KMS-11 (cell line): ENCODE data around the gene CDH20.
"Not testable (repeated sequence)": the region's sequence is repeated elsewhere in the genome, so short reads cannot be mapped to it uniquely, and the experiment has no call there.

Source experiments
- H2AFZ ChIP-seq: fragments of 200-600 bp; sonication (generic); 2 replicates; pipeline ENCODE4 v1.6.1; 2016; ENCODE audit warnings: antibody characterized with exemption, mixed run types, low read depth
- H3K27ac ChIP-seq: fragments of 200-600 bp; sonication (generic); 2 replicates; pipeline ENCODE4 v1.6.1; 2016; ENCODE audit warnings: mild to moderate bottlenecking, mixed run types
- H3K27me3 ChIP-seq: fragments of 200-600 bp; sonication (generic); 2 replicates; pipeline ENCODE4 v1.6.1; 2017; ENCODE audit warnings: mild to moderate bottlenecking, low read depth, mixed run types, moderate library complexity; ENCODE audit not compliant: insufficient read depth
- H3K36me3 ChIP-seq: fragments of 200-600 bp; sonication (generic); 2 replicates; pipeline ENCODE4 v1.6.1; 2017; ENCODE audit warnings: mild to moderate bottlenecking, mixed run types; ENCODE audit not compliant: insufficient read depth
- H3K4me1 ChIP-seq: fragments of 200-600 bp; sonication (generic); 2 replicates; pipeline ENCODE4 v1.6.1; 2016; ENCODE audit warnings: mild to moderate bottlenecking, low read depth, mixed run types; ENCODE audit not compliant: poor library complexity, severe bottlenecking
- H3K4me2 ChIP-seq: fragments of 200-600 bp; sonication (generic); 2 replicates; pipeline ENCODE4 v1.7.0; 2016; ENCODE audit warnings: mild to moderate bottlenecking, mixed run types
- H3K4me3 ChIP-seq: fragments of 200-600 bp; sonication (generic); IDR thresholded peaks from 2 replicates; pipeline ENCODE4 v1.6.1; 2017; ENCODE audit warnings: low read depth, low read length, mixed read lengths; ENCODE audit not compliant: insufficient read depth
- H3K79me2 ChIP-seq: fragments of 200-600 bp; sonication (generic); 2 replicates; pipeline ENCODE4 v1.6.1; 2016; ENCODE audit warnings: low read depth, mixed run types; ENCODE audit not compliant: insufficient read depth
- H3K9ac ChIP-seq: fragments of 200-600 bp; sonication (generic); 2 replicates; pipeline ENCODE4 v1.6.1; 2016; ENCODE audit warnings: mild to moderate bottlenecking, mixed run types
- H4K20me1 ChIP-seq: fragments of 200-600 bp; sonication (generic); 2 replicates; pipeline ENCODE4 v1.6.1; 2016; ENCODE audit warnings: mild to moderate bottlenecking, mixed run types; ENCODE audit not compliant: insufficient read depth
- CTCF ChIP-seq: fragments of 200-600 bp; sonication (generic); conservative IDR thresholded peaks from 2 replicates; pipeline ENCODE4 v1.6.1; 2017; ENCODE audit warnings: low read depth, mild to moderate bottlenecking, antibody characterized with exemption, low read length, moderate library complexity, mixed read lengths

Gene CDH20

GRCh38 chr18:61360404-61361383 lies 27.5 kb downstream of the CDH20 start:
- H3K79me2 ChIP-seq: no peaks in the 10 kb centered on the region
- H3K27ac ChIP-seq: no peak overlapping the region; the same call in 1 of the 2 replicates
- H4K20me1 ChIP-seq: no peaks in the 10 kb centered on the region
- peaks cover 16% of the 10 kb centered on the region for H3K4me1 ChIP-seq
- H3K9ac ChIP-seq: peak overlapping the region; percentile 6; the same call in 1 of the 2 replicates
- no peak for TF ChIP-seq CTCF
- H3K36me3 ChIP-seq: no peaks in the 10 kb centered on the region
- no peak overlapping the region for H3K4me3 ChIP-seq
- no peaks in the 10 kb centered on the region for H3K27me3 ChIP-seq
- H2AFZ ChIP-seq: peak overlapping the region; percentile 34
- peak overlapping the region; percentile 59 for H3K4me2 ChIP-seq

GRCh38 chr18:61362511-61362910 lies 29.3 kb downstream of the CDH20 start:
- Histone ChIP-seq H3K4me3 (no peak overlapping the region), H2AFZ (no peak overlapping the region), H3K36me3 (no peaks in the 10 kb centered on the region), H4K20me1 (no peaks in the 10 kb centered on the region), H3K27ac (no peak overlapping the region), H3K4me1 (peaks cover 16% of the 10 kb centered on the region), H3K9ac (no peak overlapping the region), H3K27me3 (no peaks in the 10 kb centered on the region), H3K4me2 (no peak overlapping the region), H3K79me2 (no peaks in the 10 kb centered on the region)
- no peak for TF ChIP-seq CTCF

GRCh38 chr18:61364953-61365352 lies 31.7 kb downstream of the CDH20 start:
- Histone ChIP-seq H3K79me2 (no peaks in the 10 kb centered on the region), H4K20me1 (no peaks in the 10 kb centered on the region), H3K27ac (no peak overlapping the region), H3K4me1 (peaks cover 16% of the 10 kb centered on the region), H3K36me3 (no peaks in the 10 kb centered on the region), H3K9ac (no peak overlapping the region), H3K4me2 (no peak overlapping the region), H2AFZ (no peak overlapping the region), H3K27me3 (no peaks in the 10 kb centered on the region), H3K4me3 (no peak overlapping the region)
- TF ChIP-seq CTCF: no peak

- no peak overlapping the region for H2AFZ ChIP-seq
- H3K27ac ChIP-seq: no peak overlapping the region
- no peak for TF ChIP-seq CTCF
- no peaks in the 10 kb centered on the region for H4K20me1 ChIP-seq
- H3K27me3 ChIP-seq: no peaks in the 10 kb centered on the region
- no peak overlapping the region for H3K4me3 ChIP-seq
- no peak overlapping the region for H3K9ac ChIP-seq
- no peak overlapping the region for H3K4me2 ChIP-seq
- H3K79me2 ChIP-seq: no peaks in the 10 kb centered on the region
- no peaks in the 10 kb centered on the region for H3K36me3 ChIP-seq
- no peaks in the 10 kb centered on the region for H3K4me1 ChIP-seq
Observed at GRCh38 chr18:61368001-61368400, 34.8 kb downstream of the CDH20 start.

GRCh38 chr18:61369671-61370070 lies 36.4 kb downstream of the CDH20 start:
- H3K9ac ChIP-seq, H3K27me3 ChIP-seq, H2AFZ ChIP-seq, H3K36me3 ChIP-seq, H3K4me1 ChIP-seq, H3K4me3 ChIP-seq, H3K4me2 ChIP-seq, H3K79me2 ChIP-seq, H4K20me1 ChIP-seq, H3K27ac ChIP-seq: not testable (repeated sequence)
